K562 (cell line): ENCODE data around the gene SUB1. TPM values are rescaled to one million over a fixed set of nuclear protein-coding genes. Genes with fewer than 3 reads are reported as not detected.
A peak's percentile ranks its signal among the peaks of the same experiment; 100 is the strongest.

ENCODE experiments used
- ARID1B ChIP-seq: fragments of 450-650 bp; IDR thresholded peaks from 2 replicates; pipeline ENCODE4 v1.6.1; 2016; ENCODE audit warnings: antibody characterized with exemption, mild to moderate bottlenecking, inconsistent platforms
- CEBPB ChIP-seq: fragments of 450-650 bp; IDR thresholded peaks from 2 replicates; pipeline ENCODE4 v1.6.1; 2016; ENCODE audit warnings: missing genetic modification characterization, missing compliant biosample characterization
- CREM ChIP-seq: IDR thresholded peaks from 2 replicates; pipeline ENCODE4 v1.6.1; 2014; ENCODE audit warnings: antibody characterized with exemption, low read depth
- CUX1 ChIP-seq: fragments of 200-800 bp; sonication (Bioruptor generic); IDR thresholded peaks from 2 replicates; pipeline ENCODE4 v1.6.1; 2016; ENCODE audit warnings: missing genetic modification characterization, missing compliant biosample characterization
- EHMT2 ChIP-seq: fragments of 450-650 bp; IDR thresholded peaks from 2 replicates; pipeline ENCODE4 v1.6.1; 2018; ENCODE audit warnings: antibody characterized with exemption
- GMEB1 ChIP-seq: fragments of 250-450 bp; sonication (Bioruptor Pico); IDR thresholded peaks from 2 replicates; pipeline ENCODE4 v1.4.0; 2020; ENCODE audit warnings: mild to moderate bottlenecking
- HNRNPK ChIP-seq: fragments of 200-400 bp; formaldehyde crosslinking; IDR thresholded peaks from one replicate; pipeline ENCODE4 v1.6.1; 2018; ENCODE audit warnings: mild to moderate bottlenecking, low read depth, low read length; ENCODE audit not compliant: poor library complexity, severe bottlenecking
- KLF10 ChIP-seq: fragments of 250-450 bp; sonication (Bioruptor Pico); IDR thresholded peaks from 2 replicates; pipeline ENCODE4 v1.6.1; 2021; ENCODE audit warnings: matching md5 sums
- MAFK ChIP-seq: IDR thresholded peaks from 2 replicates; pipeline ENCODE4 v1.6.1; 2011; ENCODE audit warnings: low read length, improper control_type of control experiment
- NFE2 ChIP-seq: IDR thresholded peaks from 2 replicates; pipeline ENCODE4 v1.6.1; 2014; ENCODE audit warnings: antibody characterized with exemption, low read depth
- NFIC ChIP-seq: fragments of 450-650 bp; IDR thresholded peaks from 2 replicates; pipeline ENCODE4 v1.6.1; 2017; ENCODE audit warnings: mild to moderate bottlenecking, inconsistent platforms
- NFIX ChIP-seq: fragments of 250-450 bp; sonication (Bioruptor Pico); IDR thresholded peaks from 2 replicates; pipeline ENCODE4 v1.4.0; 2020; ENCODE audit warnings: low read depth, mild to moderate bottlenecking, moderate library complexity
- NONO ChIP-seq, 2 experiments: fragments of 200-400 bp in 1 of 2; fragments of 450-650 bp in 1 of 2; formaldehyde crosslinking in 1 of 2; IDR thresholded peaks; 2 replicates each; pipeline ENCODE4 v1.6.1; 2017; ENCODE audit warnings: low read depth in 2 of 2, mild to moderate bottlenecking in 2 of 2, moderate library complexity in 2 of 2, low read length in 1 of 2
- NRF1 ChIP-seq, 2 experiments: fragments of 450-650 bp; IDR thresholded peaks in 1 of 2; conservative IDR thresholded peaks in 1 of 2; 2 replicates each; pipeline ENCODE4 v1.6.1; 2014; ENCODE audit warnings: mild to moderate bottlenecking in 2 of 2
- PHF21A ChIP-seq: fragments of 450-650 bp; IDR thresholded peaks from 2 replicates; pipeline ENCODE4 v1.6.1; 2017; ENCODE audit warnings: low read depth, borderline replicate concordance
- RBM15 ChIP-seq: fragments of 200-400 bp; formaldehyde crosslinking; IDR thresholded peaks from 2 replicates; pipeline ENCODE4 v1.6.1; 2018; ENCODE audit warnings: mild to moderate bottlenecking, low read length, moderate library complexity; ENCODE audit not compliant: insufficient read depth
- TAF9B ChIP-seq: fragments of 450-650 bp; IDR thresholded peaks from 2 replicates; pipeline ENCODE4 v1.6.1; 2018; ENCODE audit warnings: mild to moderate bottlenecking; ENCODE audit not compliant: partially characterized antibody
- TBP ChIP-seq: optimal IDR thresholded peaks from 2 replicates; pipeline ENCODE3; 2011; ENCODE audit warnings: low read depth, low read length, improper control_type of control experiment
- TCF3 ChIP-seq: sonication (generic); formaldehyde crosslinking; IDR thresholded peaks from 2 replicates; pipeline ENCODE4 v1.4.0; 2020; ENCODE audit warnings: mild to moderate bottlenecking, missing genetic modification reagents
- TEAD2 ChIP-seq: fragments of 450-650 bp; IDR thresholded peaks from 2 replicates; pipeline ENCODE4 v1.6.1; 2016; ENCODE audit warnings: missing genetic modification characterization, control low read depth, missing compliant biosample characterization
- USF1 ChIP-seq: sonication (generic); formaldehyde crosslinking; IDR thresholded peaks from 2 replicates; pipeline ENCODE4 v1.9.0; 2022; ENCODE audit warnings: mild to moderate bottlenecking, missing genetic modification reagents
- ZNF143 ChIP-seq: sonication (generic); formaldehyde crosslinking; IDR thresholded peaks from 2 replicates; pipeline ENCODE4 v1.9.0; 2022; ENCODE audit warnings: mild to moderate bottlenecking, missing genetic modification reagents
- ZNF695 ChIP-seq: fragments of 450-650 bp; formaldehyde crosslinking; IDR thresholded peaks from 2 replicates; pipeline ENCODE4 v1.4.0; 2020; ENCODE audit warnings: mild to moderate bottlenecking, moderate library complexity
- ZNF699 ChIP-seq: fragments of 250-450 bp; sonication (Bioruptor Pico); IDR thresholded peaks from 2 replicates; pipeline ENCODE4 v1.8.0; 2021; ENCODE audit warnings: mild to moderate bottlenecking, moderate library complexity; ENCODE audit not compliant: insufficient replicate concordance
- polyA plus RNA-seq, 8 experiments: library from polyadenylated mRNA; depleted of rRNA in 4 of 8; stranded (reverse) in 5 of 8; unstranded in 3 of 8; fragments of >200 nt; fragmentation: Nextera tagmentation in 2 of 8; fragmentation: Illumina TruSeq in 1 of 8; extraction: Ambion mirVana in 2 of 8; extraction: Trizol in 1 of 8; gene quantifications; 2 replicates each; pipeline versions ENCODE4 v1.2.1 to v1.2.3, GENCODE V29; 2011 to 2014; ENCODE audit warnings: inconsistent platforms in 1 of 8, missing spikeins in 1 of 8
- total RNA-seq, 7 experiments: library from RNA; depleted of rRNA in 6 of 7; stranded (reverse); fragments of >200 nt in 6 of 7; fragmentation: Illumina TruSeq in 2 of 7; extraction: Trizol in 2 of 7; gene quantifications; 2 replicates each; pipeline versions ENCODE4 v1.2.1 to v1.2.3, GENCODE V29; 2011 to 2021; ENCODE audit warnings: low replicate concordance in 1 of 7

SUB1 gene
- total and polyA plus RNA-seq, 9 of the 15 experiments (the other 6 are each of a cell fraction or from before 2014, with no cell fraction given), result 336 to 1,031 (median 700) TPM

GRCh38 chr5:32613050-32613672 is 27.8 kb downstream of the SUB1 start (continued):
- TF ChIP-seq NONO (IDR thresholded peaks at IDR 0.05; ENCODE audit: low read depth in 2 of 2, low read length in 1 of 2) (no peak), ZNF699 (CRISPR knock-in tag) (no peak), NFIX (CRISPR knock-in tag) (no peak), NFIC (no peak), CEBPB (tag) (peak; percentile 41), NFE2 (no peak), TEAD2 (tag) (no peak), NRF1 (conservative IDR thresholded peaks at IDR 0.05 in 1 of 2, IDR thresholded peaks at IDR 0.05 in 1 of 2) (no peak), CREM (0 out of 2 replicates have a peak, but pooled peaks have one; percentile 39), TBP (no peak), ZNF143 (CRISPR knock-in tag) (no peak), KLF10 (CRISPR knock-in tag) (no peak), PHF21A (no peak), ZNF695 (CRISPR knock-in tag) (no peak), EHMT2 (peak; percentile 48; the same call in 1 of the 2 replicates), USF1 (CRISPR knock-in tag) (no peak), TCF3 (CRISPR knock-in tag) (no peak), HNRNPK (no peak), TAF9B (no peak), CUX1 (CRISPR knock-in tag) (no peak), ARID1B (no peak), MAFK (no peak), RBM15 (no peak), GMEB1 (CRISPR knock-in tag) (no peak)
